HG03460 (cell line): ENCODE measurements around the gene SUMO3.

Source experiments
- ATAC-seq: cut with Tn5 transposase; IDR thresholded peaks from one replicate; pipeline ENCODE4 v1.9.1; 2021; ENCODE audit not compliant: unreplicated experiment

Gene SUMO3

DNA sequence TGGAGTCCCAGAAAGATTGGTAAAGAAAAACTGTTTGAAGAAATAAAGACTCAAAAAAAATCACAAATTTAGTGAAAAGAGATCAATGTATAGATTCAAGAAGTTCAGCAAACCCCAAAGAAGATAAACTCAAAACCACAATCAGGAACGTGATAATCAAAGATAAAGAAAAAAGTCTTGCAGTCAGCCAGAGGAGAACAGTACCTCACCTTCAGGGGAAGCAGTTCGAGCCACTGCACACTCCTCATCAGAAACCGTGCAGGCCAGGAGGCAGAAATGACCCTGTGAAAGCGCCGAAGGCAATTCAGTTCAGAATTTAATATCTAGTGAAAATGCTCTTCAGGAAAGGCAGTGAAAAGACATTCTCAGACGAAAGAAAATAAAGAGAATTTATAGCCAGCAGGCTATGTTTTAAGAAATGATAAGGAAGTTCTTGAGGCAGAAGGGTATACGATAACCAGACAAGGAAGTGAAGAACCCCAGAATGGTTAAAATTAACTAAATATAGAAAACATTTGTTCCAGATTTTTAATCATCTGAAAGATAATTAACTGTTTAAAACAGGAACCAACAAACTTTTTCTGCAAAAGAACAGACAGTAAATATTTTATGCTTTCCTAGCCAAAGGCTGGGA is 13.5 kb upstream of the SUMO3 start:
- ATAC-seq, result no peak

DNA sequence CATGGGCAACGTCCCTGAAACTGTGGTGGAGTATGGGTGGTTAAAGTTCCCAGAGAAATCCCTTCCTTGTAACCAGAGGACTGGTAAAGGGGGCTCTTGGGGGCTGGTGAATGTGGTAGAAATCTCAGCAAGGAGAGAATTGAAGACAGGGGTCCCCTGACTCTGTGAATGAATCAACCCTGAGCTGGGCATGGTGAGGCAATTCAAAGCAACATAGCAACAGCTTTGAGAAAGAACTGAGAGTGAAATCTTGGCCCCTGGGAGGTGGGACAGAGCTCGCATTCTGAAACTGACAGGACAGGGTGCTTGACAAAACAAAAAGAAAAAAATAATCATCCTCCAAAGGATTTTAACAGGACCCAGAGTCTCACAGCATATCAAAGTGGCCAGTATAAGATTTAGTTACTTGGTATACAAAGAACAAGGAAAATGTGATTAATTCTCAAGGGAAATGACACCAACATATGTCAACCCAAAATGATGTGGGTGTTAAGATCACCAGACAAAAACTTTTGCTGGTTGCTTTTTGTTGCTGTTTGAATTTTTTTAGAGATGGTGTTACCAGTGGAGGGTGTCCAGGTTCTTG is 11.7 kb upstream of the SUMO3 start:
- ATAC-seq, result no peak

DNA sequence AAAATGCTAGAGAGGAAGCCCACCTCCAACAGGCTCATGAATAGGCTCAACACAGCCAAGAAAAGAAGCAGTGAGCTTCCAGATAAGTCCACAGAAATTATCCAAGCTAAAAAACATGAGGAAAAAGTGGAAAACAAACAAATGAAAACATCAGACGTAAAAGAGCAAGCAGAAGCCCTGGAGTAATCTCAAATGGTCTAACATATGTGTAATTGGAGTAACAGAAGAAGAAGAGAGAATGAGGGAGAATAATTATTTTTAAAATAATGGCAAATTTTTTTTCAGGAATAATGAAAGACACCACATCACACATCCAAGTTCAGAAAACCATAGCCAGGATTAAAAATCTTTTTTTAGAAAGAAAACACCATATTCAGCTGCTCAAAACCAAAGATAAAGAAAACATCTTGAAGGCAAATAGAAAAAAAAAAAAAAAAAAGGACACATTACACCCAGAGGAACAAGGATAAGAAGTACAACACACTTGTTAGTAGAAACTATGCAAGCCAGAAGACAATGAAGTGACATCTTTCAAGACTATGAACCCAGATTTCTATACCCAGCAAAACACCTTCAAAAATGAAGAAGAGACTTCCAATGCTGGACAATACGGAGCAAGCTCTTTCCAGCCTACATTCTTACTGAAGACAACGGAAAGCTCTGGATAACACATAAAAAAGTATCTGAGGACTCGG is 10.6 kb upstream of the SUMO3 start:
- no peak for ATAC-seq

DNA sequence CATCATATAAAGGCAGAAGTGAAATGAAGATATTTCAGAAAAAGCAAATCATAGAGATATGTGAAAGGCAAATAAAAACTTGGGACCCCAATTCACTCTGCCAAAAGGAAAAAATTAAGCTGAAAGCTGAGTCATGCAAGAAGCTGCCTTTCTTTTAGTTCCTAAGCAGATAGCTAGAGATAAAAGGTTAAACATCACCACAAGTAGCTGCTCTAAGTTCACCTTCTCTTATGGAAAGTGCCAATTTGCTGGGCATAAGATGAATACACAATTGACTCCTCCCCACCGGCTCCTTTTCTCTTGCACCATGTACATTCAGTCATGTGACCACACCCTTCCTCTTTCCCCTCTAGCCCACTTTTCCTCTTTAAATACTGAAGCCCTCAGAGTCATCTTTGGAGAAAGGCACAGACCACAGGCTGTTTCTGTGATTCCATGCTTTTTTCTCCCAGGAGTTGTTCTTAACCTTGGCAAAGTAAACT is 5.4 kb upstream of the SUMO3 start:
- no peak for ATAC-seq

DNA sequence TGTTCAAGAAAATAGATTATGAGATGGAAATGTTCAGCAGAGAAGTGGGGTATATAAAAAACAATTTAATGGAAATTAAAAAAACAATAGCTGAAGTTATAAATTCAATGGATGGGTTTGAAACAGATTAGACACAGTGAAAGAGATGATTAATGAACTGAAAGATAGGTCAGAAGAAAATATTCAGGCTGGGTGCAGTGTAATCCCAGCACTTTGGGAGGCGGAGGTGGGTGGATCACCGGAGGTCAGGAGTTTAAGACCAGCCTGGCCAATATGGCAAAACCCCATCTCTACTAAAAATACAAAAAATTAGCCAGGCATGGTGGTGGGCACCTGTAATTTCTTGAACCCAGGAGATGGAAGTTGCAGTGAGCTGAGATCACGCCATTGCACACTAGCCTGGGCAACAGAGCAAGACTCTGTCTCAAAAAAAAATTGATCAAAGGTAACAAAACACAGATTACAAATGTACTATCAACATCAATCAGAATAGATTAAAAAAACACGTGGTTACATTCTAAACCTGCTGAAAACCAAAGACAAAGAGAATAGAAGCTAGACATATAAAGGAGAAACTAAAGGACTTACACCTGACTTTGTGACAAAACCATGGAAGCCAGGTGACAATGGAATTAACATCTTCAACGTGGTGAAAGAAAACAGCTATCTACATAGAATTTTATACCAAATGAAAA is 4.8 kb upstream of the SUMO3 start:
- ATAC-seq, result no peak

DNA sequence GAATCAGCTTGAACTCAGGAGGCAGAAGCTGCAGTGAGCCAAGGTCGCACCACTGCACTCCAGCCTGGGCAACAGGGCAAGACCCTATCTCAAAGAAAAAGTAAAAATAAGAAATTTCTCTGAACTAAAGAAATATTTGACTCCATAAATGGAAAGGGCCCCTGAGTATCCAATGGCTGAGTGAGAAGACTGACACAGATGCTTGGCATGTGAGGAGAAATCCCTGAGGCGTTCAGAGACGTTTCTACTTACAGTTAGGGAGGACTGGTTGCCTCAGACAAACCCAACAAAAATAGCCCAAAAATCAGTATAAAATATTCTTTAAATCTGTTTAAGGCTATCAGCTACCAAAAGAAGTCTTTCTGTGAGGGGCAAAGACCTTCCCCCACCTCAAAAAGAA is 3.0 kb upstream of the SUMO3 start:
- no peak for ATAC-seq

DNA sequence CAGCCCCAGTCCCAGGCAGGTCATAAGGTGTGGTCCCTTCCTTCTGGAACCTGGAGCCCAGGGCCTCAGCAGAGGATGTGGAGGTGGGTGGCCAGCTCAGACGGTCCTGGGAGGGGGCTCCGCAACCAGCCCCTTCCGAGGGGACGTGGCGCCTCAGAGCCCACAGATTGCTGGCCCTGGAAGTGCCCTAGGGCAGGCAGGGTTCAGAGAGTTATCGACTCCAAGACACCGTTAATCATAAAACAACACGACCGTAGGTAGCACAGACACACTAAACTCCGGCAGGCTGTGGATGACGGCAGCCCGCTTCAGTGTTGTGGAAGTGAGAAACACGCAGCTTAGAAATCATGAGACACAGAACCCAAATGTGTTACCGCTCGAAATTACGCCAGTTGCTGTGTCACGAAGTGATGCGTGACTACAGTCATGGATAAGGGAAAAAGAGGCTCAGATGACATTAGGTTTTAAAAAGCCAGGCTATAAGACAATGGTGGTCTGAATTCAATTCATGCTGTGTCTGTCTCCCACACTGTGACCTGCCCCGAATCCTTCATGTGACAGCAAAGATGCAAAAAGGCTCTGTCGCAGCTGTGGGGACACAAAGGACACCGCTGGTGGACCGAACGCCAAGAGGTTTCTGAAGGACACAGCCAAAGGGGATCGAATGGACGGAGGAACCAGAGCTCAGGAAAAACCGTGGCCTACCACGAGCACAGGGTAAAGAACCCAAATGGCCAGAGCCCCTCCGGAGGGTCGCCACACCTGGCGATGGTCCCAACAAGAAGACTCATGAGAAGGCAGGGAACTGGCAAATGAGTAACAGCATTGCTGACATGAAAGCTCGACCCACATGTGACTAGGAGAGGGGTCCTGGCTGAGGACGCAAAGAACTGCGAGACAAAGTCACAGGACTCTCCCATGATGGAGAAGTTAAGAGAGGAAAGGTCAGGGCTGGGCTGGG is 1.7 kb upstream of the SUMO3 start:
- ATAC-seq, result no peak

DNA sequence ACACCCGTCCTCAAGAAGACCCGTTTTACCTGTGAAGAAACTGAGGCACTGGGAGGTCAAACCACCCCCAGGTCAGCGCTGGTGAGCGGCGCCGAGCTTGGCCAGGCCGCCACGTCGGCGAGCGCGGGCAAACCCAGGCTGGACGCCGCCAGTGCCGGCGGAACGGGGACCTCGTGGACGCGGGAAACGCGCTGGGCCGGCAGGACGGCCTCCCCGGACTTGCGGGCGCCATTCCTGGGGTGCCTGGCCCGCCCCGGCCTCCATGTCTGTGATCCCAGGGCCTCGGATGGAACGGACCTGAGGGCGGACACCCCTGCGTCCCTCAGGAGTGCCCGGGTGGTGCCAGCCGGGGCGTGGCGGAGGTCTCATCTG is 764 bp upstream of the SUMO3 start:
- ATAC-seq, result no peak

DNA sequence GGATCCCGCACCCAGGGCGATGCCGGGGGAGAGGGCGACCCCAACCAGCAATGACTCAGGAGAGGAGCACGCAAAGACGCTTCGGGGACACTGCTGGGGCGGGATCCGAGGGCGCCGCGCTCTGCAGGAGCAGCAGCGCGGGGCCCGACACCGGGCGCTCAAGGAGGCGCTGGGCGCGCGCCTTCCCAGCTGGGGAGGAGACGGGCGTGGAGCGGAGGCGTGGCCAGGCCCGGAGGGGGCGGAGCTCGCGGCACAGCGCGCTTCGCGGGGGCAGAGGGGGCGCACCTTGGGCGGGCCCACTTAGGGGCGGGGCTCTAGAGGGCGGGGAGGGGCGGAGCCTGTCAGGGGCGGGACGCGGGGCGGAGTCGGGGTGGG is 369 bp downstream of the SUMO3 start:
- ATAC-seq, result peak; percentile 75

DNA sequence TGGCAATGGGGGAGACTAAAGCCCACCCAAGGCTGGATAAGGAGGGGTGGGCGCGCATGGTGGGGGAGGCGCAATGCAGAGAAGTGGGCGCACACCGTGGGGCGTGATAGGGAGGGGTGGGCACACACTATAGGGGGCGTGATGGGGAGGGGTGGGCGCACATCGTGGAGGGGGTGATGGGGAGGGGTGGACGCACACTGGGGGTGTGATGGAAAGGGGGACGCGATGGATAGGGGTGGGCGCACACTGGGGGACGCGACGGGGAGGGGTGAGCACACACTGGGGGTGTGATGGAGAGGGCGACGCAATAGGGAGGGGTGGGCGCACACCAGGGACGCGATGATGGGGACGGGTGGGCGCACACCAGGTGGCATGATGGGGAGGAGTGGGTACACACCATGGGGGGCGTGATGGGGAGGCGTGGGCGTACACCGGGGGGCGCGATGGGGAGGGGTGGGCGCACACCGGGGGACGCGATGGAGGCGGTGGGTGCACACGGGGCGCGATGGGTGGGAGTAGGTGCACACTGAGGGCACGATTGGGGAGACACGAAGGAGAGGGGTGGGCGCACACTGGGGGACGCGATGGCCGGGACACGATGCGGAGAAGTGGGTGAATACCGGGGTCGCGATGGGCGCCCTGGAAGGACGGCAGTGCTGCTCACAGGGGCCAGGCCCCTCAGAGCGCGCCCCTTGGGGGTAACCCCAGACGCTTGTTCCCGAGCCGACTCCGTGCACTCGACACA is 929 bp downstream of the SUMO3 start:
- no peak for ATAC-seq

DNA sequence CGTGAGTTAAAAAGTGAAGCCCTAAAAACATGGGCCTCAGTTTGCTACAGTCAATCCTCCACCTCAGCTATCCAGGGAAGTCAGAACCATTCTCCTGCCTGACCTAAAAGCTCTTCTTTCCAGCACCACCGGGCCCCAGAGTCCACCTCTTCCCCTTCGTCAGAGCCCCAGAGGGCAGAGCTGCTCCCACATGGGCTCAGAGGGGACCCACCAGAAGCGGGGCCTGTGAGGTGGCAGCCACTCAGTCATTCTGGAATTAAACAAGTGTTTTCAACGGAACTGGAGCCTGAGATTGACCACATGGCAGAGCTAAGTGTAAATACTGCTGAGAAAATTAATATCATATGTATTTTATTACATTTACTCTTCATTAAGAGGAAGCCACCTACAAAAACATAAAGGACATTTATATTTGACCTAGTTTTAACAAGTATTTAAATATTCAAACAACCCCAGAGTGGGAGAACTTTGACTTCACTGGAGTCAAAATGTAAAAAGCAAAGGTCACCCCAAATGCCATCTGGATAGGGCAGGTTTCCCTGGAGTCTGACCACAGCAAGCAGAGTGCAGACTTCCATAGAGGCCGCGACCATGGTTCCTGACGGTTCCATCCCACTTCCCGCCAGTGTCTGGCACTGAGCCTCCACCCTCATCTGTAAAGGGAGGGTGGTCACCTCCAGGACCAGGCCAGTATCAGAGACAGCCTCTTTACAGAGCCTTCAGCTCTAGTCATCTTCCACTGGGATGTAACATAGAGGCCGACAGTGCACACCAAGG is 1.8 kb downstream of the SUMO3 start:
- ATAC-seq, result no peak

DNA sequence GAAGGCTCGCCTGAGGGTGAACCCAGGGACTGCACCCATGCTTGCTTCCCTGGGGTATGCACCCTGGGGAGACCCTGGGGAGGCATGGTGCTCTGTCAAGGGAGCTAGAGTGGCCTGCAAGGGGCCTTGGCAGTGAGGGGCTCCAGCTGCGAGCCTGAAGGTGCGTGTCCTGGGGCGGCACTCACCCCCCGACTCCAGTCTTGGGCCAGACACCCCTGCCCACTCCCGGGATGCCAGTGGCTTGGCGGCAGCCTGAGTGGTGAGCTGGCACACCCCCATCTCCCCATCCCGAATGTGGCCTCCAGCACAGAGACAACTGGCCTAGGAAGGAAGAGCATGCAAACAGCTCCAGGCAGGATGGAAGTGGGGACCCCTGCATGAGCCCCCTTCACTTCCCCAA is 2.6 kb downstream of the SUMO3 start:
- ATAC-seq, result no peak

DNA sequence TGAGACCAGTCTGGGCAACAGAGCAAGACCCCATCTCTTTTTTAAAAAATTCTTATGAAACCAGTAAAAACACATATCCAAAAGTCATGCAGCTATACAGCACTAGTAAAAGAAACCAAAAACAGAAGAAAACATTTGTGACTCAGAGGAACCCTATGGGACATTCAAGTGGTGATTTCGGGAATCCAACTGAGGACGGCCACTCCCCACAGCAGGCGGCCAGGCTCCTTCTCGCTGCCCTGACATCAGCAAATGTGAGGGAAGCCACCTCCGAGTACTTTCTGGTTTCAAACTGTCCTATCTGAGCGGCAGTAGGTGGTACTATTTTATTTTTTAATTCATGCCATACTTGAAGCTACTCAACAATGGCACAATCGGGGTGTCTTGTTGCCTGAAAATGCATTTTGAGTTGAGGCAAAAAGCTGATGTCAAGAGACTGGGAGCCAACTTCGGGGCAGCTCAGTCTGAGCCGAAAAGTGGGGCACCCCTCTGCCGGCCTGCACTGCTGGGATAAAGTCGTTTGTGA is 3.3 kb downstream of the SUMO3 start:
- ATAC-seq, result no peak

DNA sequence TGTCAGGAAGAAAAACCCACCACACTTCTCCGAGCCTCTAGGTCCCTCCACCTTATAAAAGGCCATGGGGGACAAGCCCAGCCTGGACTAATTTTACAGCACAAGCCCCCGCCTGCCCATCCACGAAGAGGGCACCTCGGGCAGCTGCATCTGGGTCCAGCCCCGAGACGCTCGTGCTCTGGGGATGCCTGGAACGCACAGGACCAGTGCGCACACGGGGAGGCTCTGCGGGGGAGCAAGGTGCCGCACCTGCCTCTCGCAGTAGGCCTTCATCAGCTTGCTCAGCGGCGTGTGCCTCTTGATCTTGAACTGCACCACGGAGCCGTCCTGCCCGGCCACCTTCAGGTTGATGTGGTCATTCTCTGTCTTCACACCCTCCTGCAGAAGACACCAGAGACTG is 4.1 kb downstream of the SUMO3 start:
- ATAC-seq, result no peak

DNA sequence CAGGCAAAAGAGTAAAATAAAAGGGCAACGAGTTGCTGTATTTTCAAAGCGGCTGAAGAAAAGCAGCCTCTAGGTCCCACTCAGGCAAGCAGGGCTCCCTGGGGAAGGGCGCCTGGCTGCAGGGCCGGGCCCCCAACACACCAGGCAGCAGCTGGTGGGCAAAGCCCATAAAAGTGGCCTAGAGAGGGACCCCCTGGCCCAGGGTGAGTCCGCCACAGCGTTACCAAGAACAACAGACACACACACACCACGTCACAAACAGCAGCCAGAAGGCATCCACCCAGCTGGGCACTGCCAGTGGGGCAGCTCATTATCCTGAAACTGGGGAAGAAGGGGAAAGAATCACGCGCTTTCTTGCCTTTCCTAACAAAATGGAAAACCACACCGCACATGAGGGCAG is 4.7 kb downstream of the SUMO3 start:
- ATAC-seq, result no peak

DNA sequence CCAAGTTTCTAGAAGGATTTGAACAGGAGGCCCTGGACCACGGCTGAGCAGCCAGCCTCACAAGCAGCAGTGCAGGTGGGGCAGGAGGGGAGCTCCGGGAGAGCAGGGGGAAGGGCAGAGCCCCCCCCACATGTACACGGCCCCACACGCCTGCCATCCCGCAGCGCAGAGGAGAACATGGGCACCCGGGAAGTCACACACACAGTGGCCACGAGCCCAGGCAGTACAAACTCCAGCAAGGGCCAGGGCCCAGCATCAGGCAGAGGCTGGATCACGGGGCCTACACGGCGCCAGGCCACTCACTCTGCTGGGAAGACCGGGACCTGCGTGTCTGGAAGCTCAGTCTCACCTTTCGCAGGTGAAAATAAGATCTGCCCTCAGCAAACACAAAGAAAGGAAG is 5.2 kb downstream of the SUMO3 start:
- ATAC-seq, result no peak

DNA sequence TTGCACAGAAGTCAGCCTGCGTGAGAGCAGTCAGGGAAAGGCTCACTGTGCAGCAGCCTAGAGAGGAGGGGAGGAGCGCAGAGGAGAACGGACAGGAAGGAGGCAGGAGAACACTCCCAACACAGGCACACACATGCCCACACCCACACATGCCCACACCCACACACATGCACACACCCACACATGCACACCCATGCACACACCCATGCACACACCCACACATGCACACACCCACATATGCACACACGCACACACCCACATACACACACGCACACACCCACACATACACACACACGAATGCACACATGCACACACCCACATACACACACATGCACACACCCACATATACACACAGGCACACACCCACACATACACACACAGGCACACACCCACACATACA is 7.1 kb downstream of the SUMO3 start:
- ATAC-seq, result no peak

DNA sequence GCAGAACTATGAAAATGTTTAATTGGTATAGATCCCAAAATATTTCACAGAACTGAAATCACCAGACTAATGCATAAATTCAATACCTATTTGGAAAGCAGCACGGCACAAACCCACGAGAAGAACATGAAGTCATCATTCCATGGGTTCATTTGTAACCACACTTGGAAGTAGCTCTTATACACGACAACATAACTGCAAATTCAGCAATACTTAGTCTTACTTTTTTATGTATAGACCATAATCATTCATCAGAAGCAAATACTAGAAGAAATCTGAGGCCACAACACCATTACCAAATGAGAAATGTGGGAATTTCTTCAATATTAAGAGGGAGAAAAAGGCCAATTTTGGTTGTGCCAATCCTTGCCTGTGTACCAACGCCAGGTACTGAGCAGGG is 12.0 kb downstream of the SUMO3 start:
- ATAC-seq, result no peak

DNA sequence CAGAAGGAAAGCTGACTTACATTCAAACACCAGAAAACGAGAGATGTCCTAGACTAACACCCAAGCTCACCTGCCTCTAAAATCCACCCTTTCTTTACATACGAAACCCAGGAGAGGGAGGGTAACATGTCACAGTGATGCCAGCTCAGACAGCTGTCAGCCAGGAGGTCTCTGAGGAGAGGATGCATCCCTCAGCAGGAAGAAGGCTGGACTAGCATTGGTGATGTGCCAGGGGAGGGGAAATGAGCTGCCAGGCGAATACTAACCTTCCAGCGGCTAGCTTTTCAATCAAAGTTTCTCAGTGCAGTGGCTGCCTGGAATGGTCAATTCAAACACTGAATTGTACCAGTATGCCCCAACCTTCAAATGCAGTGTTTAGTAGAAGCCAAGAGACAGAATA is 12.6 kb downstream of the SUMO3 start:
- ATAC-seq, result no peak
